ENCODE data around the gene OR2B3. TPM values are rescaled to one million over a fixed set of nuclear protein-coding genes. Genes with fewer than 3 reads are reported as not detected.

The OR2B3 gene
- total RNA-seq, 1 experiment from 2014 or later: not detected

DNA sequence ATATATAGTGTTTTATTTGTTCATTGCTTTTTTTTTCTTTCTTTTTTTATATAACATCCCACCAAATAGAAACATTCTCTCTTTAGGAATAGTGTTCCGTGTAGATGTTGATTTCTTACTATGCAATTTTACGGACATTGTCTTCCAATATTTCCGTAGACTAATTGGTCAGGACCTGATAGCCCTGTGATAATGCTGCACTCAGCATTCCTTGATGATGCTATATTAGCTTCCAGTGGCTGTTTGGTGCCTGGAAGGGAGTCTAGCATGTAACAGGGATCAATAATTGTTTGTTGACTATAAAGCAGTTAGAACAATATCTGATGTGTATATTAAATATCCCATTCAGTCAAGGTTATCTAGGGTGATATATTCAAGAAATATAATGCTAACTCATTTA lies 35.4 kb downstream of the OR2B3 start:
- no TSS peak for BruUV-seq (replicated peaks)
- RAD21 ChIA-PET (ENCODE audit: low non-redundant PET in 1 of 2, low total read pairs in 2 of 2, uncharacterized antibody in 2 of 2, unreplicated experiment in 2 of 2): no interaction called here

More for the DNA sequence above, 35.4 kb downstream of the OR2B3 start:
- Histone ChIP-seq H3K4me3 (replicated peaks in 1 of 2; ENCODE audit: low read depth in 1 of 2, low read length in 2 of 2) (no peak overlapping the region), H2AFZ (ENCODE audit: low read depth, low read length, poor library complexity, severe bottlenecking) (no peak overlapping the region), H3K36me3 (ENCODE audit: control insufficient read depth in 1 of 2, insufficient read depth in 2 of 2, low read length in 2 of 2) (no peaks in the 10 kb centered on the region), H3K79me2 (ENCODE audit: insufficient read depth, low read length) (no peaks in the 10 kb centered on the region), H3K4me2 (ENCODE audit: low read length) (no peak overlapping the region), H3K9me2 (ENCODE audit: insufficient read depth) (no peaks in the 10 kb centered on the region), H3K27me3 (ENCODE audit: insufficient read depth, low read length) (no peaks in the 10 kb centered on the region), H3K9ac (ENCODE audit: low read length) (no peak overlapping the region), H3K9me3 (ENCODE audit: control insufficient read depth in 1 of 2, insufficient read depth in 1 of 2, low read depth in 1 of 2, low read length in 2 of 2) (no peaks in the 10 kb centered on the region), H3K27ac (ENCODE audit: low read depth, low read length) (no peak overlapping the region), H4K20me1 (ENCODE audit: insufficient read depth) (no peaks in the 10 kb centered on the region), H3K4me1 (ENCODE audit: control insufficient read depth in 1 of 2, insufficient read depth in 2 of 2, low read length in 2 of 2) (no peaks in the 10 kb centered on the region)
- no peak for DNase-seq (ENCODE audit: low read depth, low spot score)
- ChIA-PET POLR2A (no interaction called here), CTCF (no interaction called here)
- TF ChIP-seq CBX3 (IDR thresholded peaks at IDR 0.05; ENCODE audit: low read depth): no peak
- TF ChIP-seq, protein P1, sequence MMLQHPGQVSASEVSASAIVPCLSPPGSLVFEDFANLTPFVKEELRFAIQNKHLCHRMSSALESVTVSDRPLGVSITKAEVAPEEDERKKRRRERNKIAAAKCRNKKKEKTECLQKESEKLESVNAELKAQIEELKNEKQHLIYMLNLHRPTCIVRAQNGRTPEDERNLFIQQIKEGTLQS (IDR thresholded peaks at IDR 0.05): no peak
- TF ChIP-seq EZH2phosphoT487 (IDR thresholded peaks at IDR 0.05; ENCODE audit: borderline replicate concordance): no peak
- TF ChIP-seq SP1 (IDR thresholded peaks at IDR 0.05; ENCODE audit: low read depth): no peak
- TF ChIP-seq, protein P2, sequence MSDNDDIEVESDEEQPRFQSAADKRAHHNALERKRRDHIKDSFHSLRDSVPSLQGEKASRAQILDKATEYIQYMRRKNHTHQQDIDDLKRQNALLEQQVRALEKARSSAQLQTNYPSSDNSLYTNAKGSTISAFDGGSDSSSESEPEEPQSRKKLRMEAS (IDR thresholded peaks at IDR 0.05): no peak
- no peak for TF ChIP-seq TCF7L2 (IDR thresholded peaks at IDR 0.05; ENCODE audit: borderline replicate concordance, extremely low read depth, insufficient read depth, insufficient read length)
- TF ChIP-seq ZBTB33 (IDR thresholded peaks at IDR 0.05; ENCODE audit: extremely low read depth, insufficient replicate concordance, low read length): no peak
- no peak for TF ChIP-seq RAD21 (IDR thresholded peaks at IDR 0.05; ENCODE audit: low read depth)
- no peak for TF ChIP-seq SRF (IDR thresholded peaks at IDR 0.05; ENCODE audit: low read depth)
- TF ChIP-seq, protein P3, sequence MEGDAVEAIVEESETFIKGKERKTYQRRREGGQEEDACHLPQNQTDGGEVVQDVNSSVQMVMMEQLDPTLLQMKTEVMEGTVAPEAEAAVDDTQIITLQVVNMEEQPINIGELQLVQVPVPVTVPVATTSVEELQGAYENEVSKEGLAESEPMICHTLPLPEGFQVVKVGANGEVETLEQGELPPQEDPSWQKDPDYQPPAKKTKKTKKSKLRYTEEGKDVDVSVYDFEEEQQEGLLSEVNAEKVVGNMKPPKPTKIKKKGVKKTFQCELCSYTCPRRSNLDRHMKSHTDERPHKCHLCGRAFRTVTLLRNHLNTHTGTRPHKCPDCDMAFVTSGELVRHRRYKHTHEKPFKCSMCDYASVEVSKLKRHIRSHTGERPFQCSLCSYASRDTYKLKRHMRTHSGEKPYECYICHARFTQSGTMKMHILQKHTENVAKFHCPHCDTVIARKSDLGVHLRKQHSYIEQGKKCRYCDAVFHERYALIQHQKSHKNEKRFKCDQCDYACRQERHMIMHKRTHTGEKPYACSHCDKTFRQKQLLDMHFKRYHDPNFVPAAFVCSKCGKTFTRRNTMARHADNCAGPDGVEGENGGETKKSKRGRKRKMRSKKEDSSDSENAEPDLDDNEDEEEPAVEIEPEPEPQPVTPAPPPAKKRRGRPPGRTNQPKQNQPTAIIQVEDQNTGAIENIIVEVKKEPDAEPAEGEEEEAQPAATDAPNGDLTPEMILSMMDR (IDR thresholded peaks at IDR 0.05 in 2 of 3, conservative IDR thresholded peaks at IDR 0.05 in 1 of 3; ENCODE audit: borderline replicate concordance in 1 of 3, insufficient read depth in 1 of 3, low read depth in 2 of 3, low read length in 2 of 3): no peak
- no peak for TF ChIP-seq ZNF274 (IDR thresholded peaks at IDR 0.05; ENCODE audit: low read depth, low read length)
- no peak for TF ChIP-seq POLR2AphosphoS5 (IDR thresholded peaks at IDR 0.05; ENCODE audit: low read depth, low read length)
- no peak for TF ChIP-seq JUND (IDR thresholded peaks at IDR 0.05)
- TF ChIP-seq FOSL1 (IDR thresholded peaks at IDR 0.05; ENCODE audit: low read depth): no peak
- TF ChIP-seq EZH2 (IDR thresholded peaks at IDR 0.05): no peak
- no peak for TF ChIP-seq POLR2A (IDR thresholded peaks at IDR 0.05; ENCODE audit: borderline replicate concordance, extremely low read depth, insufficient read depth, insufficient read length)
- no peak for TF ChIP-seq ZFX (IDR thresholded peaks at IDR 0.05)
- TF ChIP-seq EGR1 (IDR thresholded peaks at IDR 0.05; ENCODE audit: low read depth): no peak
- TF ChIP-seq ELF1 (IDR thresholded peaks at IDR 0.05; ENCODE audit: borderline replicate concordance, low read depth): no peak
- TF ChIP-seq YY1 (IDR thresholded peaks at IDR 0.05; ENCODE audit: extremely low read depth, insufficient replicate concordance, low read depth, low read length): no peak
- ATAC-seq: no peak
- intact Hi-C loops (cut with micrococcal nuclease): no loop called here

Data from HCT116 (cell line).